HG03460 (cell line): Measurements from ENCODE around the gene SLC16A14.
"Not testable (repeated sequence)": the region's sequence is repeated elsewhere in the genome, so short reads cannot be mapped to it uniquely, and the experiment has no call there.

Experiments used
- ATAC-seq: cut with Tn5 transposase; IDR thresholded peaks from one replicate; pipeline ENCODE4 v1.9.1; 2021; ENCODE audit not compliant: unreplicated experiment

The SLC16A14 gene

GRCh38 chr2:230068651-230069055 is at the start of gene SLC16A14:
Gene SLC16A14 (minus strand): TSS chr2:230068924. CDS start chr2:230059352, 9,572 bp downstream.
- ATAC-seq: peak; percentile 31

GRCh38 chr2:230106771-230107170 is 38.0 kb upstream of the SLC16A14 start:
- ATAC-seq: no peak

- ATAC-seq: not testable (repeated sequence)
Observed at GRCh38 chr2:230101967-230102366, 33.2 kb upstream of the SLC16A14 start.

- ATAC-seq: no peak
Observed at GRCh38 chr2:230097841-230098240, 29.1 kb upstream of the SLC16A14 start.

GRCh38 chr2:230097424-230097823 is 28.7 kb upstream of the SLC16A14 start:
- no peak for ATAC-seq

GRCh38 chr2:230090967-230091366 is 22.2 kb upstream of the SLC16A14 start:
- ATAC-seq: no peak

GRCh38 chr2:230085201-230085600 is 16.5 kb upstream of the SLC16A14 start:
- no peak for ATAC-seq

- ATAC-seq: no peak
Observed at GRCh38 chr2:230077851-230078547, 9.3 kb upstream of the SLC16A14 start.

GRCh38 chr2:230076819-230077218 is 8.1 kb upstream of the SLC16A14 start:
- no peak for ATAC-seq

GRCh38 chr2:230075988-230076631 is 7.4 kb upstream of the SLC16A14 start:
- no peak for ATAC-seq

- no peak for ATAC-seq
Observed at GRCh38 chr2:230071421-230071820, 2.7 kb upstream of the SLC16A14 start.

- no peak for ATAC-seq
Observed at GRCh38 chr2:230069402-230069801, 678 bp upstream of the SLC16A14 start.

- peak; percentile 39 for ATAC-seq
Observed at GRCh38 chr2:230068016-230068650, 591 bp downstream of the SLC16A14 start.

GRCh38 chr2:230060672-230061293 is 7.9 kb downstream of the SLC16A14 start:
- no peak for ATAC-seq

- ATAC-seq: no peak
Observed at GRCh38 chr2:230053753-230054478, 14.8 kb downstream of the SLC16A14 start.

- no peak for ATAC-seq
Observed at GRCh38 chr2:230052299-230052698, 16.4 kb downstream of the SLC16A14 start.

GRCh38 chr2:230050136-230050535 is 18.6 kb downstream of the SLC16A14 start:
- ATAC-seq: no peak

- no peak for ATAC-seq
Observed at GRCh38 chr2:230048010-230048671, 20.6 kb downstream of the SLC16A14 start.

- no peak for ATAC-seq
Observed at GRCh38 chr2:230046491-230046890, 22.2 kb downstream of the SLC16A14 start.

- no peak for ATAC-seq
Observed at GRCh38 chr2:230043461-230043860, 25.3 kb downstream of the SLC16A14 start.
